Erythroblast (primary cell): ENCODE measurements around the gene RNF180.

Source experiments
- GATA1 ChIP-seq: IDR thresholded peaks from 2 replicates; pipeline ENCODE4 v1.6.1; 2011; ENCODE audit warnings: low read depth, mild to moderate bottlenecking, control low read depth, low read length, moderate library complexity
- POLR2A ChIP-seq: IDR thresholded peaks from 2 replicates; pipeline ENCODE4 v1.6.1; 2011; ENCODE audit warnings: mild to moderate bottlenecking, low read length

DNA sequence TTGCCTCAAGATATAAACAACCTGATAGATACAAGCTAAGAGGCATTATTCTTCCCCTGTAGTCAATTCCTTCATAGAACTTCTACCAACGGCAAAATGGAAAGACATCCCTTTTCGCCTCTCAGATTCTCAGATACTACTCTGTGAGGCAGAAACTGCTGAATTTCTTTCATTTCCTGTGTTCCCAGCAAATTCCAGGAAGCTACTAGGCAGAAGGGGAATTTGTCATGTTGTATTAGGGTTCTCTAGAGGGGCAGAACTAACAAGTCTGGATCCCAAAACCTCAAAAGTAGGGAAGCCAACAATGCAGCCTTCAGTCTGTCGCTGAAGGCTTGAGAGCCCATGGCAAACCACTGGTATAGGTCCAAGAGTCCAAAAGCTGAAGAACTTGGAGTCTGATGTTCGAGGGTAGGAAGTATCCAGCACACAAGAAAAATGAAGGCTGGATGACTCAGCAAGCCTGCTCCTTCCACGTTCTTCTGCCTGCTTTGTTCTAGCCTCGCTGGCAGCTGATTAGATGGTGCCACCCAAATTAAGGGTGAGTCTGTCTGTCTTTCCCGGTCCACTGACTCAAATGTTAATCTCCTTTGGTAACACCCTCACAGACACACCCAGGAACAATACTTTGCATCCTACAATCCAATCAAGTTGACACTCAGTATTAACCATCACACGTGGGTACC lies 15.2 kb downstream of the RNF180 start:
- TF ChIP-seq POLR2A, result no peak
- no peak for TF ChIP-seq GATA1
